Left lung (tissue), 10 donors: ENCODE data around the gene SLC35F3. TPM values are rescaled to one million over a fixed set of nuclear protein-coding genes. Genes with fewer than 3 reads are reported as not detected.

Experiments used
- ATAC-seq: fragments of 200-7000 bp; cut with Tn5 transposase; one replicate; pipeline ENCODE4 v1.9.1; 2020; ENCODE audit warnings: moderate library complexity
- DNase-seq, 4 donors: peaks; one replicate each; pipeline ENCODE4 v3.0.0-alpha.2; 2013 to 2020
- H3K27ac ChIP-seq, 2 donors: fragments of 200-600 bp; sonication (generic) in 1 of 2; one replicate each; pipeline versions ENCODE4 v1.5.0 to v1.8.0; 2020 to 2021
- H3K27me3 ChIP-seq, 2 donors: fragments of 200-600 bp; sonication (generic) in 1 of 2; one replicate each; pipeline versions ENCODE4 v1.5.0 to v1.8.0; 2020 to 2021
- H3K36me3 ChIP-seq, 2 donors: fragments of 200-600 bp; sonication (generic) in 1 of 2; one replicate each; pipeline versions ENCODE4 v1.5.0 to v1.8.0; 2020 to 2021
- H3K4me1 ChIP-seq, 2 donors: fragments of 200-600 bp; one replicate each; pipeline ENCODE4 v1.8.0; 2021
- H3K4me3 ChIP-seq, 2 donors: fragments of 200-600 bp; sonication (generic) in 1 of 2; one replicate each; pipeline versions ENCODE4 v1.5.0 to v1.8.0; 2020 to 2021; ENCODE audit warnings: mild to moderate bottlenecking in 1 of 2
- H3K9me3 ChIP-seq, 2 donors: fragments of 200-600 bp; sonication (generic) in 1 of 2; one replicate each; pipeline versions ENCODE4 v1.5.0 to v1.8.0; 2020 to 2021
- intact Hi-C, 2 donors: fragments of 100-400 bp; cut with DNase I; formaldehyde crosslinking; loops; one replicate each; pipeline versions ENCODE4 v1.11.2 to v1.14.2; 2022
- polyA plus RNA-seq, 6 donors: library from polyadenylated mRNA; unstranded; fragments of 120-200 nt; gene quantifications; one replicate each; pipeline ENCODE4 v1.2.1, GENCODE V29; 2013; ENCODE audit not compliant: insufficient read length in 6 of 6
- total RNA-seq, 2 donors: library from RNA; stranded (reverse); fragmentation: NEBNext Ultra II Directional; extraction: Animal tissue kit (Norgen Biotek cat#: 25700); gene quantifications; one replicate each; pipeline ENCODE4 v1.2.1, GENCODE V29; 2021
- TF ChIP-seq, protein P1 (sequence below), 2 donors: fragments of 200-600 bp; sonication (generic) in 1 of 2; IDR thresholded peaks; one replicate each; pipeline versions ENCODE4 v1.5.0 to v1.8.0; 2021; ENCODE audit warnings: antibody characterized with exemption in 2 of 2
- donor health status: DM: no; HTN: yes; CAD: no.
- donor health status: DM: no; HTN: no; CAD: no.

The SLC35F3 gene
- total and polyA plus RNA-seq, 8 donors = 0.58 to 1.9 (median 1.5) TPM

DNA sequence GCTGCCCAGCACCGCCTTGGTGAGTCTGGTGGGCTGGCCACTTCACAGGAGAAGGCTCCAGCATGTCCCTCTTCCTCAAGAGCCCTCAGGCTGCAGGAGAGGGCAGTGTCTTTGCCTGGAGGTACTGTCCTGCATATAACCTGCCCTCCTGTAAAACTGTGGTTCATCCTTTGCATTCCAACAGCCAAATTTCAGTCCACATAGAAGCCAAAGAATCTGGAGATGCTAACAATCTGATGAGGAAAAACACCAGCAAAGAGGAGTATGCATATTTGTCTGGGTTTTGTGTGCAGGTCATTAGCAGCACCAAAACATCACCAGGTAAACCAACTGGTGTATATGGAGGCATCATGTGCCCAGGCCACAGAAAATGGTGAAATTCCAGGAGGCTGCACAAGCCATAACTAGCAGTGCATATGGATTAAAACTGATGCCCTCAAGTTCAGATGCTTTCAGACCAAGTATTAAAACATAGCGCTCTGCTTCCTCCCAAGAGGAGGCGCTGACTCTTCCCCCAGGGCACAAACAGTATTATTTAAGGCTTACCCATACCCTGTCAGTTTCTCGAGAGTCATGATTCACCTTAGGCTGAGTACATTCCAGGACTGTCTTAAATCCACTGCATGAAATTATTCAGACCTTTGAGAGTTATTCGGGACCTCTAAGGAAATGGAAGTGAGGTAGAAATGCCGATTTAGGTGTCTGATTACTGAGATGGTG, 318.2 kb downstream of the SLC35F3 start:
- no peaks in the 10 kb centered on the region for H3K36me3 ChIP-seq
- DNase-seq (no peak), ATAC-seq (no peak)
- H3K27me3 ChIP-seq = peaks cover 0 to 15% of the 10 kb centered on the region in 2 donors
- H3K27ac ChIP-seq = no peak overlapping the region
- H3K4me3 ChIP-seq = no peak overlapping the region
- no peaks in the 10 kb centered on the region for H3K9me3 ChIP-seq
- intact Hi-C loops = no loop called here
- H3K4me1 ChIP-seq = no peaks in the 10 kb centered on the region
- TF ChIP-seq, protein P1, sequence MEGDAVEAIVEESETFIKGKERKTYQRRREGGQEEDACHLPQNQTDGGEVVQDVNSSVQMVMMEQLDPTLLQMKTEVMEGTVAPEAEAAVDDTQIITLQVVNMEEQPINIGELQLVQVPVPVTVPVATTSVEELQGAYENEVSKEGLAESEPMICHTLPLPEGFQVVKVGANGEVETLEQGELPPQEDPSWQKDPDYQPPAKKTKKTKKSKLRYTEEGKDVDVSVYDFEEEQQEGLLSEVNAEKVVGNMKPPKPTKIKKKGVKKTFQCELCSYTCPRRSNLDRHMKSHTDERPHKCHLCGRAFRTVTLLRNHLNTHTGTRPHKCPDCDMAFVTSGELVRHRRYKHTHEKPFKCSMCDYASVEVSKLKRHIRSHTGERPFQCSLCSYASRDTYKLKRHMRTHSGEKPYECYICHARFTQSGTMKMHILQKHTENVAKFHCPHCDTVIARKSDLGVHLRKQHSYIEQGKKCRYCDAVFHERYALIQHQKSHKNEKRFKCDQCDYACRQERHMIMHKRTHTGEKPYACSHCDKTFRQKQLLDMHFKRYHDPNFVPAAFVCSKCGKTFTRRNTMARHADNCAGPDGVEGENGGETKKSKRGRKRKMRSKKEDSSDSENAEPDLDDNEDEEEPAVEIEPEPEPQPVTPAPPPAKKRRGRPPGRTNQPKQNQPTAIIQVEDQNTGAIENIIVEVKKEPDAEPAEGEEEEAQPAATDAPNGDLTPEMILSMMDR (IDR thresholded peaks at IDR 0.05) = no peak

DNA sequence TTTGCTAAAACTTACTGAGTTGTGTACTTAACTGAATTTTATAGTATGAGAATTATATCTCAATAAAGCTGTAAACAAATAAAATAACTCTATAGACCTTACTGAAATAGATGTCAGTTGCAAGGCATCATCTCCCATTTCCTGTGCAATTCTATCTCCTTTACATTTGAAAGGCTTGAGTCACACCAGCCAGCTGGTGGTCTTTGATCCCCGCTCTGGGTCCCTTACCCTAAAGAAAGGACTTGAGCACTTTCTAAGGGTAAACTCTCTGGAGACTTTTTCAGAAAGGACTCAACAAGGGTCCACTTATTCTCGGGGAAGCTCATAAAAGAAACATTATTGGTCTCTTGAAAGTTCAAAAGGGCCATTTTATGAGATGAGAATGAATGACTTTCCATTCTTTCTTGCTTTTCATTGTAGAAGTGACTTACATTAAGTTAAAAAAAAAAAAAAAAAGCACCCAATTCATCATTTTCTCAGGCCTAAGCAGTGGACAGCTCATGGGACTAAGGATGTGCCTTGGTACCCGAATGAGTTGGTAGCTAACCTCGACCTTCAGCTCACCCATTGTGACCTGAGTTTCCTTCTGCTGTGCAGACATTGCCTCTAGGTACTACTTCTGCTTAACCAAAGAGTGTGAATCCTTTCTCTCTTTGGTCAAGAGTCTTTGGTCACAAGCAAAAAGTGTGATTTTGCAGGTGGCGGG, 321.8 kb downstream of the SLC35F3 start:
- Histone ChIP-seq H3K36me3 (no peaks in the 10 kb centered on the region), H3K4me3 (no peak overlapping the region), H3K27me3 (peaks cover 0 to 39% of the 10 kb centered on the region in 2 donors), H3K9me3 (no peaks in the 10 kb centered on the region), H3K27ac (no peak overlapping the region), H3K4me1 (no peaks in the 10 kb centered on the region)
- DNase-seq = no peak
- intact Hi-C loops = no loop called here
- ATAC-seq = no peak
- TF ChIP-seq, protein P1 (IDR thresholded peaks at IDR 0.05) = no peak

DNA sequence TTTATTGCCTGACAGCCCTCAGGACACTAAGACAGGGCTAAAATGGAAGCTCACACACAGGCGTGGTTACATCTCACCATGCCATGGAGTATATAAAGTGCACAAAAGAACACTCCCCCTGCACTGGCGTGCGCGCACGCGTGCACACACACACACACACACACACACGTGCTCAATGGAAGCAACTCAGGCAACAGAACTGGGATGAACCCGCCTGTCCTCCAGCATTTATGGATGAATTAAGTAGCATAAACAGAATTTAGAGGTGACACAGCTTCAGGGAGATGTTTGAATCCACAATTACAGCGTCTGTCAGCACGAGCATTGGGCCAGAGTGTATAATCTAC, 322.3 kb downstream of the SLC35F3 start:
- intact Hi-C loops = no loop called here
- ATAC-seq (no peak), DNase-seq (no peak)
- no peaks in the 10 kb centered on the region for H3K36me3 ChIP-seq
- H3K27me3 ChIP-seq = peaks cover 0 to 44% of the 10 kb centered on the region in 2 donors
- no peak overlapping the region for H3K4me3 ChIP-seq
- no peaks in the 10 kb centered on the region for H3K4me1 ChIP-seq
- H3K9me3 ChIP-seq = no peaks in the 10 kb centered on the region
- TF ChIP-seq, protein P1 (IDR thresholded peaks at IDR 0.05) = no peak
- H3K27ac ChIP-seq = no peak overlapping the region

DNA sequence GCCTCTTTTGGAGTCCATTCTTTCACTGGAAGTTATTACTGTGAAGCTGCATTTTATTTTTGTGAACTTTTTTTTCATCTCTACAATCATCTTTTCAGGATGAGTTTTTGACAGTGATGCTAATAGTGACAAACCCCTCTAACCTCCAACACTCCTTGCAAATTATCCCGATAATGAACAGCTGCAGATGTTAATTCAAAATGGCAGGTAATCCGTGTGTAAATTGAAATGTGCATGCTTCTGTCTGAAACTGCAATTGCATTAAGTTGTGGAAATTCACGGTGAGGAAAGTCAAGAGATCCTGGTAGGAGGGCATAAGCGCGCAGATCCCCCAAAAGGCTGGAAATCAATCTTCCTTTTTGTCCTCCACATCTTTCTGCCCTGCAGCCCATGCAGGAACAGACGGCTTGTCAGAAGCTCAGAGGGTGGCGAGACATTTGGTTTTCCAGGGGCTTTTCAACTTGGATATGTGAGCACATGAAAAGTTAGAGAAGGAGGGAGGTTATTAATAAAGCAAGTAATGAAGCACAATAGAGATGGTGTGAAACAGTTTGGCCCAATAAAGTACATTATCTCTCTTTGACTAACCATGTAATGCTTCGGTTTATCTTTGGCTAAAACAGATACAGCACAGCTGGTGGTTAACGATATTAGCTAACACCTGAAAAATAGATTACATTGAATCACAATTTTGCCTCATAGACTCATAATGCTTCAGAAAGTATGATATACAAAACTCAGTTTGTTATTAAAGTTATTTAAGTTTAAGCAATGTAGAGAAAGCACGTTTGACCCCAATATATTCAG, 325.3 kb downstream of the SLC35F3 start:
- peaks cover 0 to 43% of the 10 kb centered on the region in 2 donors for H3K27me3 ChIP-seq
- no peaks in the 10 kb centered on the region for H3K4me1 ChIP-seq
- no peak overlapping the region for H3K4me3 ChIP-seq
- DNase-seq = no peak
- ATAC-seq = no peak
- H3K9me3 ChIP-seq = no peaks in the 10 kb centered on the region
- H3K27ac ChIP-seq = no peak overlapping the region
- TF ChIP-seq, protein P1 (IDR thresholded peaks at IDR 0.05) = no peak
- H3K36me3 ChIP-seq = no peaks in the 10 kb centered on the region
- intact Hi-C loops = no loop called here

DNA sequence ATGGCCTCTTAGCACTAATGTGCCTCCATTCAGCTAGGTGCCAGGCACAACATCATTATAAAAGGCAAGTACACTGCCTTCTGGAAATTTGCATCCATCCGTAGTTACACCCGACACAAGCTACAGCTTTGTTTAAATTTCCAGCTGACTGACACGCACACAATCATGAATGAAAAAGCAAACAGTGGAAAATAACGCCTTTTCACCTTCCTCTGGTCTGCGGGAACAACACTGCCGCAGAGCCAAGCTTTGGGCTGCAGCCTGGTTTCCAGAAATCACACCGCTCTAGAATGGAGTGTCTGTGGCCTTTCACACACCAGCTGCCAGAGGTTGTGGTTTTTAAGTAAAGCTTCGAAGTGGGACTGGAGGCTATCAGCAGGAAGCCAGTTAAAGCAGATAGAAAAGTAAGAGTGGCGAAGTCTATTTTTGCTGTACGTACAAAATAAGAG, 326.0 kb downstream of the SLC35F3 start:
- no peak for DNase-seq
- no peaks in the 10 kb centered on the region for H3K9me3 ChIP-seq
- no peak overlapping the region for H3K27ac ChIP-seq
- H3K4me3 ChIP-seq = no peak overlapping the region
- intact Hi-C loops = no loop called here
- H3K27me3 ChIP-seq = peaks cover 0 to 43% of the 10 kb centered on the region in 2 donors
- ATAC-seq = peak; percentile 27
- TF ChIP-seq, protein P1 (IDR thresholded peaks at IDR 0.05) = no peak
- H3K36me3 ChIP-seq = no peaks in the 10 kb centered on the region
- H3K4me1 ChIP-seq = no peaks in the 10 kb centered on the region
